ENCODE results near the gene RHOC. TPM values are rescaled to one million over a fixed set of nuclear protein-coding genes. Genes with fewer than 3 reads are reported as not detected.
A peak's percentile ranks its signal among the peaks of the same experiment; 100 is the strongest.

RHOC gene
- total and polyA plus RNA-seq, 8 donors, result 99.8 to 375 (median 131) TPM

- no peak for DNase-seq
- TF ChIP-seq EP300 (IDR thresholded peaks at IDR 0.05) (no peak), POLR2AphosphoS5 (IDR thresholded peaks at IDR 0.05) (no peak), POLR2A (IDR thresholded peaks at IDR 0.05) (no peak)
- TF ChIP-seq, protein P1, sequence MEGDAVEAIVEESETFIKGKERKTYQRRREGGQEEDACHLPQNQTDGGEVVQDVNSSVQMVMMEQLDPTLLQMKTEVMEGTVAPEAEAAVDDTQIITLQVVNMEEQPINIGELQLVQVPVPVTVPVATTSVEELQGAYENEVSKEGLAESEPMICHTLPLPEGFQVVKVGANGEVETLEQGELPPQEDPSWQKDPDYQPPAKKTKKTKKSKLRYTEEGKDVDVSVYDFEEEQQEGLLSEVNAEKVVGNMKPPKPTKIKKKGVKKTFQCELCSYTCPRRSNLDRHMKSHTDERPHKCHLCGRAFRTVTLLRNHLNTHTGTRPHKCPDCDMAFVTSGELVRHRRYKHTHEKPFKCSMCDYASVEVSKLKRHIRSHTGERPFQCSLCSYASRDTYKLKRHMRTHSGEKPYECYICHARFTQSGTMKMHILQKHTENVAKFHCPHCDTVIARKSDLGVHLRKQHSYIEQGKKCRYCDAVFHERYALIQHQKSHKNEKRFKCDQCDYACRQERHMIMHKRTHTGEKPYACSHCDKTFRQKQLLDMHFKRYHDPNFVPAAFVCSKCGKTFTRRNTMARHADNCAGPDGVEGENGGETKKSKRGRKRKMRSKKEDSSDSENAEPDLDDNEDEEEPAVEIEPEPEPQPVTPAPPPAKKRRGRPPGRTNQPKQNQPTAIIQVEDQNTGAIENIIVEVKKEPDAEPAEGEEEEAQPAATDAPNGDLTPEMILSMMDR (IDR thresholded peaks at IDR 0.05), result no peak
- 90 to 100% (median 94%) methylated on average over 2 of the region's 2 CpGs for WGBS, 5 donors
- intact Hi-C loops (cut with DNase I; ENCODE audit: low total_unique reads), result loop anchor here (5.0 to 10.0 kb wide), 2 partner anchors 83 to 325 kb away; no protein-coding TSS in a partner anchor
- Histone ChIP-seq H3K4me1 (peaks cover 23 to 40% (median 33%) of the 10 kb centered on the region in 4 donors), H3K36me3 (no peaks in the 10 kb centered on the region), H3K27me3 (peaks cover 0 to 50% (median 0%) of the 10 kb centered on the region in 3 donors), H3K27ac (no peak overlapping the region), H3K9me3 (no peaks in the 10 kb centered on the region), H3K4me3 (no peak overlapping the region)
Measured at GRCh38 chr1:112719706-112720105, 12.8 kb upstream of the RHOC start.

DNA sequence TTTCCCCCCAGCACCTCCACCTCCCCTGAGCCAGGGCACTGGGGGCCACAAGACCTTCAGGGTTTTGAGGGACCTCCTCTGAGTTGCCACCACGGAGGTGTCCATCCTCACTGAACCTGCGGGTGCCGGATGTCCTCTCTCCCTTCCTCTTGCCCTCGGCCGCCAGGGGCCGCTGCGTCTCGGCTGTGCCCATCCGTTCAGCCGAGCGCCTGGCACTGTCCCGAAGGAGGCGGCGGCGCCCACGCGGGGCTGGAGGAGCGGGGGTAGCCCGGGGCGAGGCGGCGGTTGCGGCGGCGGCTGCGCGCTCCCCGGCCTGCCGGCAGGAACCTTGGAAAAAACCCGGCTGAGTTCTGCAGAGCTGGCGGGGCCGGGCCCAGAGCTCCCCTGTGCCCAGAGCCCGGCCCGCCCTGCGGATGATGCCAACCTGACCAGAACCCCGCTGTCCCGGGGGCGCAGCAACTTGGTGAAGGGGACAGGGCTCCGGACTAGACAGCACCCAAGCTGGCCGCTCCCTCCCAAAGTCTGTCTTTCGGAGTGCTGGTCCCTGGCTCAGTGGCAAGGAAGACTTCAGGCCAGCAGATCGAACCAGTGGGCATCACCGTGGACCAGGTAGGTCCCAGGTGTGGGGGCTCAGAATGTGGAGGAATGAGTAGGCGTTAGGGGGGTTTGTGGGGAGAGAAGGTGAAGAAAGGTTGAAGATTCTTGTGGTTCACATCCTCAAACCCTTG lies 11.9 kb upstream of the RHOC start:
- H3K4me3 ChIP-seq, result peak overlapping the region; percentile 25 to 40 (median 32)
- H3K36me3 ChIP-seq, result no peaks in the 10 kb centered on the region
- no peak overlapping the region for H3K27ac ChIP-seq
- TF ChIP-seq EP300 (IDR thresholded peaks at IDR 0.05), result no peak
- peak in 1 of 3 donors; percentile 56 for TF ChIP-seq POLR2AphosphoS5 (IDR thresholded peaks at IDR 0.05)
- TF ChIP-seq, protein P1 (IDR thresholded peaks at IDR 0.05), result peak in 5 of 7 experiments; percentile 59 to 85 (median 76)
- no peak for TF ChIP-seq POLR2A (IDR thresholded peaks at IDR 0.05)
- WGBS, 5 donors, result 18 to 40% (median 22%) methylated on average over 11 to 44 of the region's 44 CpGs
- H3K4me1 ChIP-seq, result peaks cover 32 to 48% (median 41%) of the 10 kb centered on the region in 4 donors
- intact Hi-C loops (cut with DNase I; ENCODE audit: low total_unique reads), result loop anchor here (5.0 to 10.0 kb wide), 2 partner anchors 83 to 326 kb away; no protein-coding TSS in a partner anchor
- DNase-seq, result peak; percentile 83 to 91
- H3K27me3 ChIP-seq, result peaks cover 0 to 46% (median 0%) of the 10 kb centered on the region in 3 donors
- no peaks in the 10 kb centered on the region for H3K9me3 ChIP-seq

GRCh38 chr1:112717263-112717873 lies 10.4 kb upstream of the RHOC start:
- H3K27ac ChIP-seq, result no peak overlapping the region
- peaks cover 0 to 31% (median 0%) of the 10 kb centered on the region in 3 donors for H3K27me3 ChIP-seq
- H3K36me3 ChIP-seq, result no peaks in the 10 kb centered on the region
- DNase-seq, result peak in 1 of 2 donors; percentile 75
- 76 to 95% (median 89%) methylated on average over 2 of the region's 2 CpGs for WGBS, 5 donors
- peaks cover 25 to 47% (median 41%) of the 10 kb centered on the region in 4 donors for H3K4me1 ChIP-seq
- H3K9me3 ChIP-seq, result no peaks in the 10 kb centered on the region
- TF ChIP-seq EP300 (IDR thresholded peaks at IDR 0.05) (no peak), POLR2AphosphoS5 (IDR thresholded peaks at IDR 0.05) (no peak), POLR2A (IDR thresholded peaks at IDR 0.05) (no peak)
- TF ChIP-seq, protein P1 (IDR thresholded peaks at IDR 0.05), result no peak
- intact Hi-C loops (cut with DNase I; ENCODE audit: low total_unique reads), result loop anchor here (5.0 to 10.0 kb wide), 2 partner anchors 85 to 327 kb away; no protein-coding TSS in a partner anchor
- H3K4me3 ChIP-seq, result no peak overlapping the region

GRCh38 chr1:112716133-112716720 lies 9.3 kb upstream of the RHOC start:
- peaks cover 22 to 43% (median 39%) of the 10 kb centered on the region in 4 donors for H3K4me1 ChIP-seq
- H3K36me3 ChIP-seq, result no peaks in the 10 kb centered on the region
- peak overlapping the region; percentile 67 to 86 (median 70) for H3K4me3 ChIP-seq
- TF ChIP-seq EP300 (IDR thresholded peaks at IDR 0.05) (no peak), POLR2AphosphoS5 (IDR thresholded peaks at IDR 0.05) (peak in 1 of 3 donors; percentile 32), POLR2A (IDR thresholded peaks at IDR 0.05) (no peak)
- TF ChIP-seq, protein P1 (IDR thresholded peaks at IDR 0.05), result peak in 5 of 7 experiments; percentile 88 to 96 (median 93)
- DNase-seq, result peak; percentile 87 to 97
- intact Hi-C loops (cut with DNase I; ENCODE audit: low total_unique reads), result loop anchor here (5.0 to 10.0 kb wide), 2 partner anchors 86 to 329 kb away; no protein-coding TSS in a partner anchor
- peak overlapping the region in 4 of 5 donors; percentile 58 to 81 (median 78) for H3K27ac ChIP-seq
- H3K27me3 ChIP-seq, result peaks cover 0 to 26% (median 0%) of the 10 kb centered on the region in 3 donors
- no peaks in the 10 kb centered on the region for H3K9me3 ChIP-seq
- 13 to 17% (median 16%) methylated on average over 13 of the region's 13 CpGs for WGBS, 5 donors
